PC-3 (cell line): Measurements from ENCODE around the gene FAM149A.

Experiments used
- CTCF ChIP-seq: fragments of 300-600 bp; sonication (generic); conservative IDR thresholded peaks from 2 replicates; pipeline ENCODE4 v1.5.1; 2017; ENCODE audit warnings: antibody characterized with exemption, low read depth, mild to moderate bottlenecking, low read length
- EZH2 ChIP-seq: fragments of 300-600 bp; sonication (generic); IDR thresholded peaks from one replicate; pipeline ENCODE4 v1.6.1; 2017; ENCODE audit warnings: antibody characterized with exemption, mild to moderate bottlenecking, low read length; ENCODE audit not compliant: unreplicated experiment

GRCh38 chr4:186072516-186072915 is 32.0 kb upstream of the FAM149A start:
- TF ChIP-seq EZH2 (no peak), CTCF (no peak)
